Middle frontal gyrus (tissue), 1 donor: ENCODE measurements around the gene KEAP1.

Experiments used
- DNase-seq: peaks from one replicate; pipeline ENCODE4 v3.0.0-alpha.2; 2015; ENCODE audit warnings: low spot score; ENCODE audit errors: extremely low spot score

Gene KEAP1

GRCh38 chr19:10450853-10451609, 52.1 kb downstream of the KEAP1 start:
- no peak for DNase-seq

DNA sequence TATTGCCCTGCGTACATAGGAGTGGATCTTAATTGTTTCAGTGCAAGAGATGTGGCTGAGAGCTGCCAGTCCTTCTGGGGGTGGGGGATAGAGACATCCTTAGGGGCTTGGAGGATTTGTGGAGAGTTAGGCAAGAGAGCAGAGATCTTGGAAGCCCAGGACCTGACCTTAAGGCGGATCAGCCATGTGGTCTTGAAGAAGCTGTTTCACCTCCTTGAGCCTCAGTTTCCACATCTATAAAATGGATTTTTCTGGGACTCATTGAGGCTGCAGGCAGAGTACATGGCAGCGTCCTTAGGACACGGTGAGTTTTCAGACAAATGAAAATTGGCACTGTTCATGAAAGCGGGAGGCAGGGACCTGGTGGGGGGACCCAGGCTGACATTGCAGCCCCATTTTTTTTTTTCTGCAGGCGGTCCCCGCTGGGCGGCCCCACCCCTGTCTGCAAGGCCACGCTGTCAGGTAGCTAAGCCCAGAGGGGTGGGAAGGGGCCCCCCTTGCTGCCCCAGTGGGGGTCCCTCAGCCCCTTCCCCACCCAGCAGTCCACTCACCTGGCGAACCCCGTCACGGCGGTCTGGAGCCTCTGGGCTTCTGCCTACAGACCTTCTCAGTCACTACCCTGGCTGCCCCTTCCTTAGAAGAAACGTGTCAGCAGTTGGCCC, 52.8 kb downstream of the KEAP1 start:
- no peak for DNase-seq

DNA sequence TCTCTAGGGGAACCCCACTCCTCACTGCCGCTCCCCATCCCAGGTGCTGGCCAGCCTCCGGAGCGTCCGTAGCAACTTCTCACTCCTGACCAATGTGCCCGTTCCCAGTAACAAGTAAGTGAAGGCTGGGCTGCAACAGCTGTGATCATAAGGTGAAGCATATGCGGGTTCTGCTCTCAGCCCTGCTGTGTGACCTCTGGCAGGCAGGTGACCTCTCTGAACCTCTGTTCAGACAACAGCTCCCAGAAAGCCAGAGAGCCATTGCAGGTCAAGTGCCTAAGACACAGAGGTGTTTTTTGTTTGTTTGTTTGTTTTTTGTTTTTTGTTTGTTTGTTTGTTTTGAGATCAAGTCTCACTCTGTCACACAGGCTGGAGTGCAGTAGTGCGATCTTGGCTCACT, 54.1 kb downstream of the KEAP1 start:
- no peak for DNase-seq

DNA sequence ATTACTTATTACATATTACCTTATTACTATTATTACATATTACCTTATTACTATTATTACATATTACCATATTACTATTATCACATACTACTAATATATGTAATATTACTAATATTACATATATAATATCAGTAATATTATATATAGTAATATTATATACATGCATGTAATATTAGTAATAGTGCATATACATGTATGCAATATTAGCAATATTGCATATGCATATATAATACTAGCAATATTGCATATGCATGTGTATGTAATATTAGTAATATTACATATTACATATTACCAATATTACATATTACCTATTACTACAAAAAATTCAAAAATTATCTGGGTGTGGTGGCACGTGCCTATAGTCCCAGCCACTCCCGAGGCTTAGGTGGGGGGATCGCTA, 60.5 kb downstream of the KEAP1 start:
- DNase-seq: no peak

DNA sequence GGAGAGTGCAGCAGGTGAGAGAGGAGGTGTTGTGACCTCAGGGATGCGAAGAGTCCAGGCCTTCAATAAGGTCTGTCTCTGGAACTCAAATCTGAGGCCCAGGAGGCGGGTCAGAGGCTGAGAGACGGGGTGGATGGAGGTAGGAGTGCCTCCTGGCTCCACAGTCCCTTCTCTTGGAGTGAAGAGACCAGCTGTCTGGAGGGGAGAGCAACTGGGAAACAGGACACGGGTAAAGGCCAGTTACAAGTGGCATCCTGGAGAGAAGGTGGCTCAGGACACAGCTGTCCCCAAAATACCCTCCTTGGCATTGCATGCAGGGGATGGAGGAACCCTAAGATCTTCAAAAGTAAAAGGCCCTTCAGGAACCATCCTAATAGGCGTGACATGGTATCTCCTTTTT, 63.6 kb downstream of the KEAP1 start:
- no peak for DNase-seq
